Activated CD4-positive, alpha-beta T cell treated with anti-CD3 and anti-CD28 coated beads, Interleukin-2, amount 50 U/mL, for 48 hours (primary cell): Measurements from ENCODE around the gene RRP15.

ENCODE experiments used
- DNase-seq, 2 experiments: peaks; one replicate each; pipeline ENCODE4 v3.0.0-alpha.2; 2020

Gene RRP15

DNA sequence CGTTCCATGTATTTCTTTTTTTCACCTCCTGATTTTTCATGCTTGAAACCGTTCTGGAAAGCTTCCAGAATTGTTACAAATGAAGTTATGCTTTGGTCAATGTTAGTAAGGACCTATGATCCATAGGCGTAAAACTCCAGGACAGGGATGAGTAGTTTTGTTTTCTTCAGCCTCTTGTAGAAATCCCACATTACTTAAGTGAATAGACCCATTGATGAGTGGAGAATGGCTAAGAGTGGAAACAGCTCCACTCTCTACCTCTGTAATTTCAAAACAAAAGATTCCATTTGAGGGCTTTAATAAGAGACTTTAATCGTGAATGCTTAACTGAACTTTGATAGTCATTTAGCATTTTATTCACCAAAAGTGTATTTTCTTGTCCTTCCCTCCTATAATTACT, 57.0 kb downstream of the RRP15 start:
- no peak for DNase-seq

DNA sequence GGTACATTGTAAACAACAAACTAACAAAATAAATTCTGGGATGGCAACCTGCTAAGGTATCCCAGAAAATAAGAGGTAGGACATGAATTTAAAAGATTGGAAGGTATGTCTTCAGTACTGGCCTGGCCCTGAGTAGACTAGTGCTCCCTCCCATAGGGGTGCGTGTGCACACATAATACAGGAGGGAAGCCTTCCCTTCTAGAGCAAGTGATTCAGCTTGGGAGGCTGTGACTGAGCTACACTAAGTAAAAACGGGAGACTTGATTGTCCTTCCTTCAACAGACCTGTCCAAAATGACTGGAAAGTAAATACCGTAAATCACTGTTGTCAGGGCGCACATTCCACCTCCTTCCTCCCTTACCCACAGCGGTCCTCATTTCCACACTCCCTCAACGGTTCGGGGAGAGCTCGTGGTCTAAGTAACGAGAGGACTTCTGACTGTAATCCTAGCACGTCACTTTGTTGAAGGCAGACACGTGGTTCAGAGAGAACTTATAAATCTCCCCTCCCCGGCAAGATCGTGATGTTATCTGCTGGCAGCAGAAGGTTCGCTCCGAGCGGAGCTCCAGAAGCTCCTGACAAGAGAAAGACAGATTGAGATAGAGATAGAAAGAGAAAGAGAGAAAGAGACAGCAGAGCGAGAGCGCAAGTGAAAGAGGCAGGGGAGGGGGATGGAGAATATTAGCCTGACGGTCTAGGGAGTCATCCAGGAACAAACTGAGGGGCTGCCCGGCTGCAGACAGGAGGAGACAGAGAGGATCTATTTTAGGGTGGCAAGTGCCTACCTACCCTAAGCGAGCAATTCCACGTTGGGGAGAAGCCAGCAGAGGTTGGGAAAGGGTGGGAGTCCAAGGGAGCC, 60.0 kb downstream of the RRP15 start, which contains the start of gene TGFB2:
Gene TGFB2 (plus strand): TSS at position 523 of the 859 bp plus-strand sequence. CDS start 1,366 bp downstream, outside the sequence.
- peak in 1 of 2 experiments; percentile 12 for DNase-seq

GRCh38 chr1:218345673-218346390, 60.7 kb downstream of the RRP15 start:
- peak; percentile 26 to 32 for DNase-seq

GRCh38 chr1:218346391-218347204, 61.5 kb downstream of the RRP15 start:
- DNase-seq, result peak; percentile 9 to 10

DNA sequence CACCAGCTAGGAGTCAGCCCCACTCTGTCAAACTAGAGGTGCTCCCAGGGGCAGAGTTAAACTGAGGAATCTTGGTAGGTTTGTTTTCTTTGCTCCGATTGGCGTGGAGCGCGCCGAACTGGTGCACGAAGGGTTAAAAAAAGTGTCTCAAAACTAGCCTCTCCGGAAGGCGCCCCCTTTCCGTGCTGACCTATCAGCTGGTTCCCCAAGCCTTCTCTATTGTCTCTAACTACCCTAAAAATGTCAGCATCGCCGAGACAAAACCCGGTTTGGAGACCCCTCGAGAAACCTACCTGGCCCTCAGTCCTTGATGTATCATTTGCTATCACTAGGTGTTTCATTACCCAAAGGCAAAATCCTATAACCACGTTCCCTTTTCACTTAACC, 62.2 kb downstream of the RRP15 start:
- no peak for DNase-seq

- DNase-seq, result no peak
These were observed 62.9 kb downstream of the RRP15 start for GRCh38 chr1:218347723-218348627.

DNA sequence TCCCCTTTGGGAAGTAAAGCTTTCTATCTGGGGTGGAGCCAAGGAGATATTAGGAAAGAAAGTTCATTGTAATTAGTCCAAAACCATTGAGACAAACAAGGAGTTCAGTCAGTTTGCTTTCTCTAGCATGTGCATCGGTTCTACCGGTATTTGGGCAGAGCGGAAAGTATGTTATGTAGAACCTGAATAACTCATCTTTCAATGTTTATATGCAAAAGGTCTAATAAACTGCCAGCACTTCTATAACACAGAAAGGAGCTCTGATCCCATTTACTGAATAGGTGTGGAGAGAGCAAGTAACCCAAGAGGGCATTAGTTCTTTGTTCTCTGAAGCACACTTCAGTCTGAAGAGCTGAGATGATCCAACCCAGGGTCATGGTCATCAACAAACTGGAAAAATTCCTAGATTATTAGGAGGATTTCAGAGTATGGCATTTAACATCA, 63.6 kb downstream of the RRP15 start:
- DNase-seq, result no peak

DNA sequence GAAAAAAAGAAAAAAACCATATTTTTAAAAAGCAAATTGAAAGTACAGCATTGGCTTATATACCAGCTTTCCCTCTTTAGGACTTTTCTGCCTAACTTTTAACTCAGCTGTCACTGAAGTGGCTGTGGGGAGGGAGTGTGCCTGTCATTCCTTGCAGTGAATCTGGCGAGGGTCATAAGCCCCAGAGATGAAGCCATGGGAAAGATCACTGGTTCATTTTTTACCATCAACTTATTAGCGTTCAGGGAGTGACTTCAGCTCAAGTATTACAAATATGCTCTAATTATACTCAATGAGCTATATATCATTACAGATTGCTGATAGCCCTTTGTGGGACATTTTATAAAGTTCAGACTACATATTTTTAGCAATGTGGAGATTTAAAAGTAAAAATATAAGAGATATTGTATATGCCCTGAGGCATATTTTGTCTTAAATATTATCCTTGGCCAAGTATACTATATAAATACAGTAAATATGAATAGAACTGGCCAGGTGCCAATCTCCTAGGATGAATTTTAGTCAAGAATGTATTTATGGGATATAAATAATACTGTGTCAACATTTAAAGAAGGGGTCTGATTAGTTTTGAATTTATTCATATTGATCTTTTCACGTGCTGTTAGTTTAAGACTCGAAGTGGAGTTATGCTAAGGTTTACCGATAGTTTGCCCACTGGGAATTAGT, 64.4 kb downstream of the RRP15 start:
- no peak for DNase-seq

DNA sequence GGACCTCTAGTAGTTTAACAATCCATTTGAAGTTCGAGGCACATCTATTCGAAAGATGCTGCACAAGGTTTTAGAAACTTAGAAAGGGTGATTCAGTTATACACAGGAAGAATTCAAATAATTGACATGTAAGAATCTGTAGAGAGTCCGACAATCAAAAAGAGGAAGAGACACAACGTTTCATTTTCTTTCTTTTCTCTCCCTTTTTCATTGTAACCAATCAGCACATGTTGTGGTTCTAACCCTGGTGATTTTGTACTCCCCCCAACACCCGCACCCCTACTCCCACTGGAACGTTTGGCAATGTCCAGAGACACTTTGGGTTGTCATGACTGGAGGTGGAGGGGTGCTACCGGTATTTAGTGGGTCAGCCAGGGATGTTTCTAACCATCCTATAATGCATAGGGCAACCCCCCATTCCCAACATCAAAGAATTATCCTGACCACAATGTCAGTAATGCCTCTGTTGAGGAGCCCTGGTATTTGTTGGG, 65.0 kb downstream of the RRP15 start:
- no peak for DNase-seq

- no peak for DNase-seq
These were observed 65.7 kb downstream of the RRP15 start for GRCh38 chr1:218350801-218351266.

DNA sequence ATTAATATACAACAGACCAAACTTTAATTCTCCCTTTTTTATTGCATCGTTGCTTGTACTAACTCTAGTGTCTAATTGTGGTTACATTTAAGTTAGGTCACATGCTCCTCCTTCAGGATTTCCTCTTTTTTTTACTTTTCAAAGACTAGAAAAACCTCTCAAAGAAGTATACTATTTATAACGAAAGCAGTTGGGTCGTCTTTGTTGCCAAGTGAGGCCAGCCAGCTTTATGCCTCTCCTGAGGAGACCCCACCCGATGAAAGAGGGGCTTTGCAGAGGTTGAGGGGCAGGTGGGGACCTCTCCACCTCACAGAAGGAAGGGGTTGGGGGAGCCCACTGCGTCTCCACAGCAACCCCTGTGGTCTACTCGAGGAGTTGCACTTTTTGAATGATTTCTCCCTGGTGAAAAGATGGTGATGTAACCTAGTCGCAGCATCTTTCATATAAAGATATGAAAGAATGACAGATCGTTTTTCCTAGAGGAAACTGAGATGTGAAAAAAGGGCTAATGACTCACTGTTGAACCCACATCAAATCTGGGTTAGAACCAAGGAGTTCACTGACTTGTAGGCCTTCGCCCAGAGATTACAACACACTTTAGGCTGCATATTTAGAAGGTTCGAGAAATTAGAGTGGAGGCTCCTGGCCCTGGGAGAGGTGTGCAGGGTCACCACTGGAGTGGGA, 66.4 kb downstream of the RRP15 start:
- peak in 1 of 2 experiments; percentile 26 for DNase-seq

DNA sequence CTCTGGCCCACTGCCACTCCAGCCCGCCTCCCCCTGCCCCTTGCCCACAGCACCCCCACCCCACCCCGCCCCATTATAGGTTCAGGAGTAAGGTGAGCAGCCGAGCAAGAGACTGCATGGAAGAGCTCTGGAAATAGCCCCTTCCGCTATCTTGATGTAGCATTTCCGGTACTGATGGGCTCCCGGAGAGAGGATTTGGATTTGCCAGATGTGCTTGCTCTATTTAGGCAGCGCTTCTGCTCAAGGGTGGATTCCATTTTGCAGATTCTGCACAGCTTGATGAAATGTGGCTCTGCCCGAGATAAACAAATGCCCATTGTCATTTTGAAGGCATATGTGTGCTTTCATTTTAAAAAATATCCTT, 67.0 kb downstream of the RRP15 start:
- DNase-seq, result no peak

DNA sequence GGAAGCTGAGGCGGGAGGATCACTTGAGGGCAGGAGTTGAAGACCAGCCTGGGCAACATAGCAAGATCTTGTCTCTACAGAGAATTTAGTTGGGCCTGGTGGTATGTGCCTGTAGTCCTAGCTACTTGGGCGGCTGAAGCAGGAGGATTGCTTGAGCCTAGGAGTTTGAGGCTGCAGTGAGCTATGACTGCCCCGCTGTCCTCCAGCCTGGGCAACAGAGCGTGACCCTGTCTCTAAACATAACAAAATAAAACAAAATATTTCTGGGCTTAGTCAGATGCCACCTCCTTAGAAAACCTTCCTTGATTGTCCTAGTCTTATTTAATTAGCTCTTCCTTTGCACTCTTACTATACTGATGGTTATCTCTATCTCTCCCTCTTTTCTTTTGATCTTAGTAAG, 68.6 kb downstream of the RRP15 start:
- no peak for DNase-seq

DNA sequence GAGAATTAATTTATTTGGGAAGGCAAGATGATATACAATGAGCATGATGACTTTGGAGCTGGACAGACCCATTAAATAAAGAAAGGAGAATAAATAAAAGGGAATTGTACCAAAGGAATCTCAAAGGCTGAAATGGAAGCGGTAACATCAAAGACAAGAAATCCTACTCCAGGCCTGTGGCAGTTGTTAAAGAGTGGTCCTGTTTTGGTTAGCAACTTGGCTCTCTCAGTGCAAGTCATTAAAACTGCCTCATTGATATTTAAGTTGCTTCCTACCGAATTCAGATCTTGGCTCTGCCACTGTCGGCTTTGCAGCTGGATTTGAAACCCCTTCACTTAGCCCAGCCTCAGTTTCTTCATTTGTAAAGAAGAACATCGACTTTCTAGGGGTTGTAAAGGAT, 70.2 kb downstream of the RRP15 start:
- no peak for DNase-seq

DNA sequence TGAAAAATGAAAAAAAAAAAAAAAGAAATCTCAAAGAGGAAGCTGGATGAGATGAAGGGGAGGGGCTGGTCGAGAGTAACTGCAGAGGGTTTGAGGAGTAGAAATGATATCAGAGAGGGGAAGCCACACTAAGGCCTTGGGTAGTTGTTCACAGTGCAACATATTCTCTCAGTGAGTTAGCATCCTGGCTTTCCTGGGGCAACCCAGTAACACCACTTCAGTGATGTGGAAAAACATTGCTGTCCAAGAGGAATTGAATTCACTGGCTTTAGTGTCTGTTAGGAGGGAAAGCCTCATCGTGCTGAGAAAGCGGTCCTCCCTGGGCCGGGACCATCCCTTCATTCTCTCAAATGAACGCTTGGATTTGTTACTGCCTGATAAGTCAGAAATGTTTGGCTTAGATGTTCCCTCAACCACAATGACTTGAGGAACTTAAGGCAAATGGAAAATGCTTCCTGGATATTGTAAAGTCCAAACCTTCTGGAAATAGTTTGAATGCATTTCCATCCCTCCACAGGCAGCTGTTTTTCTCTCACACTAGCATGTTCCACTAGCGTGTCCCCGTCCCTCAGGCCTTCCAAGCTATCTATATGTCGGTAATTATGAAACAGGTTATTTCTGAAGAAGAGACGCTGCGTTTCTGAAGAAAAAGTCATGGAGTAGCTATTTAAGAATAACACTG, 72.3 kb downstream of the RRP15 start:
- DNase-seq, result no peak

DNA sequence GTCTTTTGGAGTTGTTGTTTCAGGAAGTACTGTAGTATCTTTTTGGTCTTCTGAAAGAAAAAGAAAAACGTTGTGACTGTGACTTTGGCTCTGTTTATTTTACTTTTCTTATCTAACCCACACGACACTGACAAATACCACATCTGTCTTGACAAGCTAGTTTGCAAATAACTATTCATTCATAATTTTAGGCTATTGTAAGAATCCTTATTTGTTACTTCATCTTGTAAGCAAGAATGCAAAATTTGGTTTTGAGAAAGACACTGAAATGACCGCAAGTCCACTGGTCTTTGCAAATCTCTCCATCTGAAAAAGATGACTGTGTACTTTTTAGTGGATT, 72.8 kb downstream of the RRP15 start:
- DNase-seq, result no peak

- DNase-seq, result no peak
These were observed 76.4 kb downstream of the RRP15 start for GRCh38 chr1:218361298-218362065.

DNA sequence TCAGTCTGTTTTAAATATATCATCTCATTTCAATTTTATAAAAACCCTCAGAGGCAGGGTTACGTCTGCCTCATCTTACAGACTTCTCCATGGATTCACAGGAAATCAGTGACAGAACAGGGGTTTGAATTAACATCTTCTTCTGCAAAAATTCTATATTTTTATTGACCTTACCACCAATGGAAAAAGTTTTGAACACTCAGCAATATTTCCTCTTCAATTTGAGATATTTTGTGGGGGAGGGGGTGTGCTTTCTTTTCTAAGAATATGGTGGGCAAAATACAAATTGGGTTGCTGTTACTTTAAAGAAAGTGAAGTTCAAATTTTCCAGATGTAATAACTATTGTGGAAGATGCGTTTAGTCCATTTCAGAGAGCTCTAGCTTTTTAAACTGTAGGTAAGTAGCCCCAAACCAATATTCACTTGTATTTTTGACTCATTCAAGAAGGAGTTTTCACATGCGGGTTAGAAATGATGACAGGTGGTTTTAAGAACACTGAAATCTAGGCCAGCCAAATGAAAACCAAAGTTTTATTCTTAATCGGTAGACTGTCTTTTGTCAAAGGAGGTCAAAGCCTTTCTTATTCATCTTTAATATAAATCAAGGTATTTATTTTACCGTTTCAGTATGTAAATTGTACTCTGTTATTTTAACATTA, 77.5 kb downstream of the RRP15 start:
- DNase-seq, result no peak

DNA sequence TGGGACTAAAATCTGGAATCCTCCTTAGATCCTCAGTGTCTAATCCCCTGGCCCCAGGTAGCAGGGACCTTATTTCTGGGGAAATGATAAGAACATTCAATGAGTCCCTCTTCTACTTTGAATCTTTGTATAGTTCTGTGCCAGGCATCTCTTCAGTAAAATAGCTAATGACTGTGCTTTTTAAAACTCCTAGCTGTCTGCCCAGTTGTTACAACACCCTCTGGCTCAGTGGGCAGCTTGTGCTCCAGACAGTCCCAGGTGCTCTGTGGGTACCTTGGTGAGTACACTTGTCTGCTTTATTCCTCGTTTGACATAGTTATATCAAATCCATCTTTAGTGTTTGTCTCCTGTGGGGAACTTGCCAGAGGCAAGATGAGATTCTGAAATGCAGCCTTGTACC, 78.0 kb downstream of the RRP15 start:
- DNase-seq, result no peak
